ENCODE measurements around the gene PLCXD3.

DNA sequence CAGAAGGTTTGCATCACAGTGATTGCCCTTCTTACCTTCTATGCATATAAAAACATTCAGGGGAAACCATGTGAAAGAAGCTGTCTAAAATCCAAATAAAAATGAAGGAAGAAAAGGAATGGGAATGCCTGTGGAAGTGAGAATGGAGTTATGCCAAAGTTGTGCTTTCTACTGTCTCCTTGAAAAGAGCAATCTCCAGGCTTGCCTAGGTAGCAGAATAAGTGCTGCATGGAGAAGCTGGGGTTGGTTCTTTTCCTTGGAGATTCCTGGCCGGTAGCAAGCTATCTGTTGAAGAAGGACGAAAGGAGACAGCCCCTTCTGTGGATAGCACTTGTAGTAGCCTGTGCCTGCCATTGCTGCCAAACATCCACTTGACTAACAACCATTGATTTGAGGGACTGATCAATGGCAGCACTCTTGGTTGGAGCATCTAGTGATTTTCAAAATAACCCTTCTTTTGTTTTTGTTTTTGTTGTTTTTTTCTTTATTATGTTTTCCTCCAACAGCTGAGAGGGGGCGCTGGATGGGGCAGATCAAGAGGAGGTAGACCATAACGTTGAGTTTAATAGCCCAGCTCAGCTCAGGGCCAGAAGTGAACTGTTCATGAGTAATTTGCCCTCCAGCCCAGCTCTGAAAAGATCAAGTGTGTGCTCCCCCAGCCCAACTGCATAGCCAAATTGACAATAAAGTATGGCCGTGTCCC, 1.6 kb downstream of the PLCXD3 start:
- TF ChIP-seq KLF16 (tag by site-specific recombination; IDR thresholded peaks at IDR 0.05) (no peak), RBAK (tag by site-specific recombination; IDR thresholded peaks at IDR 0.05) (no peak), ZSCAN30 (tag by site-specific recombination; IDR thresholded peaks at IDR 0.05) (no peak), EGR2 (tag by site-specific recombination; IDR thresholded peaks at IDR 0.05; ENCODE audit: low read depth) (no peak), ZNF140 (tag by site-specific recombination; IDR thresholded peaks at IDR 0.05) (no peak), ZEB2 (tag by site-specific recombination; IDR thresholded peaks at IDR 0.05) (no peak)
- TF ChIP-seq, protein P1, sequence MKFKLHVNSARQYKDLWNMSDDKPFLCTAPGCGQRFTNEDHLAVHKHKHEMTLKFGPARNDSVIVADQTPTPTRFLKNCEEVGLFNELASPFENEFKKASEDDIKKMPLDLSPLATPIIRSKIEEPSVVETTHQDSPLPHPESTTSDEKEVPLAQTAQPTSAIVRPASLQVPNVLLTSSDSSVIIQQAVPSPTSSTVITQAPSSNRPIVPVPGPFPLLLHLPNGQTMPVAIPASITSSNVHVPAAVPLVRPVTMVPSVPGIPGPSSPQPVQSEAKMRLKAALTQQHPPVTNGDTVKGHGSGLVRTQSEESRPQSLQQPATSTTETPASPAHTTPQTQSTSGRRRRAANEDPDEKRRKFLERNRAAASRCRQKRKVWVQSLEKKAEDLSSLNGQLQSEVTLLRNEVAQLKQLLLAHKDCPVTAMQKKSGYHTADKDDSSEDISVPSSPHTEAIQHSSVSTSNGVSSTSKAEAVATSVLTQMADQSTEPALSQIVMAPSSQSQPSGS (tag by site-specific recombination; IDR thresholded peaks at IDR 0.05; ENCODE audit: low read depth), result no peak
- TF ChIP-seq, protein P2, sequence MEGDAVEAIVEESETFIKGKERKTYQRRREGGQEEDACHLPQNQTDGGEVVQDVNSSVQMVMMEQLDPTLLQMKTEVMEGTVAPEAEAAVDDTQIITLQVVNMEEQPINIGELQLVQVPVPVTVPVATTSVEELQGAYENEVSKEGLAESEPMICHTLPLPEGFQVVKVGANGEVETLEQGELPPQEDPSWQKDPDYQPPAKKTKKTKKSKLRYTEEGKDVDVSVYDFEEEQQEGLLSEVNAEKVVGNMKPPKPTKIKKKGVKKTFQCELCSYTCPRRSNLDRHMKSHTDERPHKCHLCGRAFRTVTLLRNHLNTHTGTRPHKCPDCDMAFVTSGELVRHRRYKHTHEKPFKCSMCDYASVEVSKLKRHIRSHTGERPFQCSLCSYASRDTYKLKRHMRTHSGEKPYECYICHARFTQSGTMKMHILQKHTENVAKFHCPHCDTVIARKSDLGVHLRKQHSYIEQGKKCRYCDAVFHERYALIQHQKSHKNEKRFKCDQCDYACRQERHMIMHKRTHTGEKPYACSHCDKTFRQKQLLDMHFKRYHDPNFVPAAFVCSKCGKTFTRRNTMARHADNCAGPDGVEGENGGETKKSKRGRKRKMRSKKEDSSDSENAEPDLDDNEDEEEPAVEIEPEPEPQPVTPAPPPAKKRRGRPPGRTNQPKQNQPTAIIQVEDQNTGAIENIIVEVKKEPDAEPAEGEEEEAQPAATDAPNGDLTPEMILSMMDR (tag by site-specific recombination; IDR thresholded peaks at IDR 0.05), result no peak
- TF ChIP-seq, protein P3, sequence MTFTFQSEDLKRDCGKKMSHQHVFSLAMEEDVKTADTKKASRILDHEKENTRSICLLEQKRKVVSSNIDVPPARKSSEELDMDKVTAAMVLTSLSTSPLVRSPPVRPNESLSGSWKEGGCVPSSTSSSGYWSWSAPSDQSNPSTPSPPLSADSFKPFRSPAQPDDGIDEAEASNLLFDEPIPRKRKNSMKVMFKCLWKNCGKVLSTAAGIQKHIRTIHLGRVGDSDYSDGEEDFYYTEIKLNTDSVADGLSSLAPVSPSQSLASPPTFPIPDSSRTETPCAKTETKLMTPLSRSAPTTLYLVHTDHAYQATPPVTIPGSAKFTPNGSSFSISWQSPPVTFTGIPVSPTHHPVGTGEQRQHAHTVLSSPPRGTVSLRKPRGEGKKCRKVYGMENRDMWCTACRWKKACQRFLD (tag by site-specific recombination; IDR thresholded peaks at IDR 0.05), result no peak

Data from HEK293 (cell line).